Transverse colon (tissue), 3 donors: ENCODE results near the gene KCNAB3.
A peak's percentile ranks its signal among the peaks of the same experiment; 100 is the strongest.

Experiments
- POLR2A ChIP-seq: fragments of 450-650 bp; IDR thresholded peaks from one replicate; pipeline ENCODE4 v1.6.1; 2016; ENCODE audit warnings: antibody characterized with exemption, mild to moderate bottlenecking, moderate library complexity
- POLR2AphosphoS5 ChIP-seq, 3 donors: sonication (generic); formaldehyde crosslinking; IDR thresholded peaks; one replicate each; pipeline ENCODE4 v1.6.1; 2016; ENCODE audit warnings: antibody characterized with exemption in 3 of 3

DNA sequence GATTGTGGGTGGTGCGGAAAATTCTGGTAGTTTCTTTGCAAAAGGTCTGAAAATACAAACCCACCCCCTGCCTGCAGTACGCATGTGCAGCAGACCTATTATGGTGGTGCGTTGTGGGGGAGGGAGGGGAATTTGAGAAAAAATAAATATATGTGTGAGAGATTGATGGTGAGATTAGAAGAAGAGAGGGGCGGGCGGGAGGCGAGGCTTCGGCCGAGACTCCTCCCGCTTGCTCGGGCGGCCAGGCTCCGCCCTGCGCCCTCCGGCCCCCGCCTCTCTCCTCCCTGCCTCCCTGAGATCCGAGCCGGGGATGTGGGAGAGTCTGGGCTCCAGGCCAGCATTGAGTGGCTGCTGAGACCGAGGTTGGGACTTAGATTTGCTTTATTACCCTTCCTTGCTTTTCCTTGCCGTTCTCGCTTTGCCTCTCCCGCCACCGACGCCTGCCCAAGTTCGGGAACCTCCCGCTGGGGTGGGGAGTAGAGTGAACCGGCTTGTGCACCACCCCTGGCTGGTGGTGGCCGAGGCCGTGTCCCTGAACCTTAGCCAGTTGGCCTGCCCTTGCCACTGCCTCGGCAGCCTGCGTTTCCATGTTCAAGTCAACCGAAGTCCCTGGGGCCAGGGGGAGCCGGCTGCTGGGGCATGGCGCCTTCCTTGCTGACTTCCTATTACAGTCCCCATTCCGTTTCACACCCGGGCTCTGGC, 42.0 kb downstream of the KCNAB3 start:
- TF ChIP-seq POLR2AphosphoS5 (IDR thresholded peaks at IDR 0.05) = peak; percentile 70 to 76 (median 73)
- TF ChIP-seq POLR2A = peak; percentile 55
